HCT116 (cell line): ENCODE measurements around the gene VANGL2.

ENCODE experiments used
- EGR1 ChIP-seq: IDR thresholded peaks from 2 replicates; pipeline ENCODE4 v1.6.1; 2012; ENCODE audit warnings: low read depth
- FOSL1 ChIP-seq: IDR thresholded peaks from 2 replicates; pipeline ENCODE4 v1.6.1; 2012; ENCODE audit warnings: low read depth
- ZNF274 ChIP-seq: fragments of 200-500 bp; sonication (Bioruptor generic); IDR thresholded peaks from 2 replicates; pipeline ENCODE4 v1.6.1; 2014; ENCODE audit warnings: mild to moderate bottlenecking, low read depth, low read length, inconsistent platforms
- TF ChIP-seq, protein P1 (sequence below), 3 experiments: fragments of 200-600 bp in 1 of 3; sonication (generic) in 1 of 3; IDR thresholded peaks in 2 of 3; conservative IDR thresholded peaks in 1 of 3; 2 replicates each; pipeline ENCODE4 v1.5.1; 2012 to 2017; ENCODE audit warnings: low read depth in 2 of 3, low read length in 2 of 3, antibody characterized with exemption in 1 of 3, borderline replicate concordance in 1 of 3, control low read depth in 1 of 3, mild to moderate bottlenecking in 1 of 3, mixed read lengths in 1 of 3, mixed run types in 1 of 3, moderate library complexity in 1 of 3; ENCODE audit not compliant: insufficient read depth in 1 of 3

- TF ChIP-seq, protein P1, sequence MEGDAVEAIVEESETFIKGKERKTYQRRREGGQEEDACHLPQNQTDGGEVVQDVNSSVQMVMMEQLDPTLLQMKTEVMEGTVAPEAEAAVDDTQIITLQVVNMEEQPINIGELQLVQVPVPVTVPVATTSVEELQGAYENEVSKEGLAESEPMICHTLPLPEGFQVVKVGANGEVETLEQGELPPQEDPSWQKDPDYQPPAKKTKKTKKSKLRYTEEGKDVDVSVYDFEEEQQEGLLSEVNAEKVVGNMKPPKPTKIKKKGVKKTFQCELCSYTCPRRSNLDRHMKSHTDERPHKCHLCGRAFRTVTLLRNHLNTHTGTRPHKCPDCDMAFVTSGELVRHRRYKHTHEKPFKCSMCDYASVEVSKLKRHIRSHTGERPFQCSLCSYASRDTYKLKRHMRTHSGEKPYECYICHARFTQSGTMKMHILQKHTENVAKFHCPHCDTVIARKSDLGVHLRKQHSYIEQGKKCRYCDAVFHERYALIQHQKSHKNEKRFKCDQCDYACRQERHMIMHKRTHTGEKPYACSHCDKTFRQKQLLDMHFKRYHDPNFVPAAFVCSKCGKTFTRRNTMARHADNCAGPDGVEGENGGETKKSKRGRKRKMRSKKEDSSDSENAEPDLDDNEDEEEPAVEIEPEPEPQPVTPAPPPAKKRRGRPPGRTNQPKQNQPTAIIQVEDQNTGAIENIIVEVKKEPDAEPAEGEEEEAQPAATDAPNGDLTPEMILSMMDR (IDR thresholded peaks at IDR 0.05 in 2 of 3, conservative IDR thresholded peaks at IDR 0.05 in 1 of 3; ENCODE audit: borderline replicate concordance in 1 of 3, insufficient read depth in 1 of 3, low read depth in 2 of 3, low read length in 2 of 3), result no peak
- TF ChIP-seq FOSL1 (no peak), ZNF274 (no peak), EGR1 (no peak)
These were observed 32.0 kb downstream of the VANGL2 start for GRCh38 chr1:160432371-160432786.
